GM18517 (cell line): ENCODE measurements around the gene LMAN2.

Experiments
- ATAC-seq: cut with Tn5 transposase; IDR thresholded peaks from one replicate; pipeline ENCODE4 v1.9.1; 2021; ENCODE audit warnings: mild to moderate bottlenecking, moderate library complexity; ENCODE audit not compliant: unreplicated experiment

LMAN2 gene

GRCh38 chr5:177290816-177291596, 60.5 kb downstream of the LMAN2 start:
- peak; percentile 60 for ATAC-seq

- no peak for ATAC-seq
Measured at GRCh38 chr5:177288191-177288590, 63.3 kb downstream of the LMAN2 start.
